ENCODE results near the gene PDIK1L.

Gene PDIK1L

DNA sequence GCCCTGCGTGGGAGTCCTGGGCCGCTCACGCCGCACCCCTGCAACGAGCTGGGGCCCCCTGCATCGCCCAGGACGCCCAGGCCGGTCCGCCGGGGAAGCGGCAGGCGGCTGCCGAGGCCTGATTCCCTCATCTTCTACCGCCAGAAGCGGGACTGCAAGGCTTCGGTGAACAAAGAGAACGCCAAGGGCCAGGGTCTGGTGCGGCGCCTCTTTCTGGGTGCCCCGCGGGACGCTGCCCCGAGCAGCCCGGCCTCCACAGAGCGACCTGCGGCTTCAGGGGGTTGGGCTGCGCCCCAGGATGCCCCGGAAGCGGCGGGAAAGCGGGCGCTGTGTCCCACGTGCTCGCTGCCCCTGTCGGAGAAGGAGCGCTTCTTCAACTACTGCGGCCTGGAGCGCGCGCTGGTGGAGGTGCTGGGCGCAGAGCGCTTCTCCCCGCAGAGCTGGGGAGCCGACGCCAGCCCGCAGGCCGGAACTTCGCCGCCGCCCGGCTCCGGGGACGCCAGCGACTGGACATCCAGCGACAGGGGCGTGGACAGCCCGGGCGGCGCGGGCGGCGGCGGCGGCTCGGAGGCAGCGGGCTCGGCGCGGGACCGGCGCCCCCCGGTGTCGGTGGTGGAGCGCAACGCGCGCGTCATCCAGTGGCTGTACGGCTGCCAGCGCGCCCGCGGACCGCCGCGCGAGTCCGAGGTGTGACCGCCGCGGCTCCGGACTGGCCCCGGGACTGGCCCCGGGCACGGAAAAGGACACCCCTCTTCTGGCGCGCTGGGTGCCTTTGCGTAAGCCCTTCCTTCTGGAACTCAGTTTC, 50.0 kb downstream of the PDIK1L start:
- H3K9me3 ChIP-seq (ENCODE audit: control insufficient read depth, insufficient read depth, low read length): no peaks in the 10 kb centered on the region
- peaks cover 34% of the 10 kb centered on the region for H3K4me1 ChIP-seq (ENCODE audit: control insufficient read depth, insufficient read depth, low read length)
- peaks cover 70% of the 10 kb centered on the region for H3K27me3 ChIP-seq (ENCODE audit: control insufficient read depth, insufficient read depth, low read length)
- H3K4me3 ChIP-seq (ENCODE audit: low read depth, low read length): peak overlapping the region; percentile 52
- H3K9ac ChIP-seq (ENCODE audit: low read depth, low read length): peak overlapping the region; percentile 12
- no peaks in the 10 kb centered on the region for H3K36me3 ChIP-seq (ENCODE audit: control insufficient read depth, insufficient read depth, low read length)

DNA sequence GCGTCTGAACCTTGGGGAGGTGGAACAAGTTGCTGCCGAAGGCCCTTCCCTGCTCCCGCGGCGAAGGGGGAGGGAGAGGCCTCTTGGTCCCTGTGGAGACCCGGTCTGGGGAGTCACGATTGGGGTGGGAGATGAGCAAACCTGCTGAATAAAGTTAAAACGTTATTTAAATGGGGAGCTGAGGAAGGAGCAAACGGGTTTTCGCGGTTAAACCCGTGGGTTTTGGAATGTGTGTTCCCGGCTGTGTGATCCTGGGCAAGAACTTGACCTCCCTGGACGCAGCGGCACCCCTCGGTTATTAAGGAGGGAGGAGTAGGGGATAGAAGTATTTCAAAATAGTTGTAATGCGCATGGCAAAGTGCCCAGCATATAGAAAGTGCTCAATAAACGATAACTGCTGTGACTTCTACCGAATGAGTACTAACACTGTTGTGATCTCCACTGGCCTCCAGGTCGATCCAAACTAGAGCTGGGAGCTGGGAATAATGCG, 50.6 kb downstream of the PDIK1L start:
- Histone ChIP-seq H3K9ac (ENCODE audit: low read depth, low read length) (no peak overlapping the region), H3K9me3 (ENCODE audit: control insufficient read depth, insufficient read depth, low read length) (no peaks in the 10 kb centered on the region), H3K4me1 (ENCODE audit: control insufficient read depth, insufficient read depth, low read length) (peaks cover 34% of the 10 kb centered on the region), H3K36me3 (ENCODE audit: control insufficient read depth, insufficient read depth, low read length) (no peaks in the 10 kb centered on the region), H3K27me3 (ENCODE audit: control insufficient read depth, insufficient read depth, low read length) (peaks cover 74% of the 10 kb centered on the region), H3K4me3 (ENCODE audit: low read depth, low read length) (peak overlapping the region; percentile 45)

DNA sequence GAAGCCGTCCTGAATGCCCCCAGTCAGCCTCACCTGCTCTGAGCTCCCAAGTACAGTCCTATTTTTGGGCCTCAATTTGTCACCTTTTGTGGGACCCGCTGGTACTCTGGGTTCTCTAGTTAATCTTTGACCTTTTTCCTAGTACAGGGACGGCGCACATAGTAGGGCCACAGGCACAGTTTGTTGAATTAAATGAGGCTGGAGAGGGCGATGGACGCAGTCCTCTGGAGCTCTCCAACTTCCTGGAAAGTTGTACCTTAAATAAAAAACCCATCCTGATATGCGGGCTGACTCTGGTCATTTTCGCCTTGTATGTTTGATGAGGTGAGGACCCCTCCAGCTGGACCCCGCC, 52.0 kb downstream of the PDIK1L start:
- Histone ChIP-seq H3K9ac (ENCODE audit: low read depth, low read length) (no peak overlapping the region), H3K27me3 (ENCODE audit: control insufficient read depth, insufficient read depth, low read length) (peaks cover 68% of the 10 kb centered on the region), H3K4me3 (ENCODE audit: low read depth, low read length) (peak overlapping the region; percentile 61), H3K9me3 (ENCODE audit: control insufficient read depth, insufficient read depth, low read length) (no peaks in the 10 kb centered on the region), H3K36me3 (ENCODE audit: control insufficient read depth, insufficient read depth, low read length) (no peaks in the 10 kb centered on the region), H3K4me1 (ENCODE audit: control insufficient read depth, insufficient read depth, low read length) (peaks cover 25% of the 10 kb centered on the region)

DNA sequence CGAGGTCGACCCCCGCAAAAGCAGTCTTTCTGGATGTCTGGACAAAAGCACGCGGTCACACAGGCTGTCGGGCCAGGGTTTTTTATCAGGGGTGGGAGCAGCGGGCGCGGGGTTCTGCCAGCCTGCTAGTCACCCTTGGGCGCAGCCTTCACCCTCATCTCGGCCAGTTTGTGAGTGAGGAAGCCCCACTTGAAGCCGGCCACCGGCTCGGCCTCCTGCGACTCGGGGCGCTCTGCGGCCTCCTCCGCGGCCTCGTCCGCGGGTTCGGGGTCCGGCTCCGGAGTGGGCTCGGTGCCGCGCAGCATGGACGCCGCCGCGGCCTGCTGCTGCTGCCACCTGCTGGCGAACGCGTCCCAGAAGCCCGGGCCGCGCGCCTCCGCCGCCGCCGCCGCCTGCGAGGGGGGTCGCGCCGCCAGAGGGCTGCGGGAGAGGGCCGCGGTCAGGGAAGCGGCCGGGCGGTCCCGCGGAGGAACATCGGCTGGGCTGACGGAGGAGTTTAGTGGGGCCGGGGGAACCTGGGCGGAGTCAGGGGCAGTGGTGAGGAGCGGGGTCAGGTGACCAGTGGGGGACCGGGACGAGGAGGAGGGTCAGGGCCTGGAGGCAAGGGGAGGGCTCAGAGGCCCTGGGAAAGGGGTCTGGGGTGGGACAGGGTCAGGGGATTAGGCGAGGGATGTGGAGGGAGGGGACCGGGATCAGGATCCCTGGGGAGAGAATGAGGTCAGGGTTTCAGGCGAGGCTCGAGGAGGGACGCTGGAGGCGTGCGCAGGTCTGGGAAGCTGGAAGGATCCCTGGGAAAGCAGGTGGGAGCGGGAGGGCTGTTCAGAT, 52.6 kb downstream of the PDIK1L start:
- no peaks in the 10 kb centered on the region for H3K36me3 ChIP-seq (ENCODE audit: control insufficient read depth, insufficient read depth, low read length)
- H3K9me3 ChIP-seq (ENCODE audit: control insufficient read depth, insufficient read depth, low read length): no peaks in the 10 kb centered on the region
- peaks cover 27% of the 10 kb centered on the region for H3K4me1 ChIP-seq (ENCODE audit: control insufficient read depth, insufficient read depth, low read length)
- H3K9ac ChIP-seq (ENCODE audit: low read depth, low read length): peak overlapping the region; percentile 79
- H3K27me3 ChIP-seq (ENCODE audit: control insufficient read depth, insufficient read depth, low read length): peaks cover 68% of the 10 kb centered on the region
- peak overlapping the region; percentile 61 for H3K4me3 ChIP-seq (ENCODE audit: low read depth, low read length)

DNA sequence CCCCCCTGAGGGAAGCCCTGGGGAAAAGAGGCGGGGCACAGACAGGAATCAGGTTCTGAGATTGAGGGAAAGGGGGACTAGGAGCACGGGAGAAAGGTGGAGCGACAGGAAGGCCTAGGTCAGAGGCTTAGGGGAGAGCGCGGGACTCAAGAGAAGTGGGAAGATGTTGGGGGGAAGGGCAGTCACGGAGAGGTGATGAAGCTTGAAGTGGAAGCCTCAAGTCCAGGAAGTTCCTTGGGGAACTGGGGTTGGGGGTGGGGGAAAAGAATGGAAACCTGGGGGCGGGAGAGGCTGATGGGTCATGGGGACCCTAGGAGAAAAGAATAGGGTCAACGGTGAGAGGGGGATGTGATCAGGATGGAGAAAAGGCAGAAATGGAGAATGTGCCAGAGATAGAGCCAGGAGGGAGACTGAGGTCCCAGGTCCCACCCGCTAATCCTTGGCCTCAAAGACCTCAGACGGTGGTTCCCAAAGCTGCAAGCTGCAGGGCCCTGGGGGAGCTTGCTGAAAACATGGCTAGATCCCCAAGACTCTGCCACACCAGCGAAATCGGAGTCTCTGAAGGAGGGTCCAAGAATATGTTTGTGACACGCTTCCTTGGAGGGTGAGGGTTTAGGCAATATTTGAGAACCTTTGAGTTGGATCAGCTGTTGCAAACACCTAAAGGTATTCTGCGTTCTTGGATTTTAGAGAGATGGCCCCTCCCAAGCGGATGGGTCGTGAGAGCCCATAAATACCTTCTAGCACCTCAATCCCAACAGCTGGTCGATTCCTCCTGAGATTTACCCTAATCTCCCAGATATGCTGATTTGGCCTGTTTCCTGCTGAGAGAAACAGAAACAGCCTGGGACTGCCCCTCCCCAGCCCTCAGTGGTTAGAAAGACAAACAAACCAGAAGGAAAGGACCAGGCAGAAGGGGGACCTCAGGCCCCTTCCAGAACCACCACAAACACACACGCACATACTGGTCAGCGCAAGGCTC, 53.5 kb downstream of the PDIK1L start:
- peak overlapping the region; percentile 79 for H3K9ac ChIP-seq (ENCODE audit: low read depth, low read length)
- H3K4me3 ChIP-seq (ENCODE audit: low read depth, low read length): peak overlapping the region; percentile 61
- no peaks in the 10 kb centered on the region for H3K9me3 ChIP-seq (ENCODE audit: control insufficient read depth, insufficient read depth, low read length)
- no peaks in the 10 kb centered on the region for H3K36me3 ChIP-seq (ENCODE audit: control insufficient read depth, insufficient read depth, low read length)
- H3K27me3 ChIP-seq (ENCODE audit: control insufficient read depth, insufficient read depth, low read length): peaks cover 62% of the 10 kb centered on the region
- peaks cover 27% of the 10 kb centered on the region for H3K4me1 ChIP-seq (ENCODE audit: control insufficient read depth, insufficient read depth, low read length)

DNA sequence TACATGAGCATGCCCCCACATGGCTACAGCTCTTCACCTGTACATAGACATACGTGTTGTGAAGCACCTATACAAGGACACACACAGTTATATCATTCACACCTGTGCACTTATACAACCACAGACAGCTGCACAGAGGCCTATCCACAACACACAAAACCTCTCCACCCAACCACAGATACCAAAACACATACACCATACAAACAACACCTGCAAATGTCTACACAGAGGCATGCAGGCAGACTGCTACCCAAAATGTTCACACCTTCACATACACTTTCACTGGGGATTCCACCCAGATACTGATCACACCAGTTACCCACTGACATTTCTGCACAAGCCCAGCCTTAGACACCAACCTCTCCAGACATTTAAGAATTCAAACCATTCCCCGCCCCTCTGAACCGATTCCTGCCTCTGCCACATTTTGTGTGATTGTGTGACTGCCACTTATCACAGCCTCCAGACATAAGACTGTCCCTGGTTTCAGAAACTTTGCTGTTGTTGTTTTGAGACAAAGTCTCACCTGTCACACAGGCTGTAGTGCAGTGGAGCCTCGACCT, 55.2 kb downstream of the PDIK1L start:
- Histone ChIP-seq H3K27me3 (ENCODE audit: control insufficient read depth, insufficient read depth, low read length) (peaks cover 48% of the 10 kb centered on the region), H3K9me3 (ENCODE audit: control insufficient read depth, insufficient read depth, low read length) (no peaks in the 10 kb centered on the region), H3K9ac (ENCODE audit: low read depth, low read length) (no peak overlapping the region), H3K36me3 (ENCODE audit: control insufficient read depth, insufficient read depth, low read length) (no peaks in the 10 kb centered on the region), H3K4me1 (ENCODE audit: control insufficient read depth, insufficient read depth, low read length) (peaks cover 22% of the 10 kb centered on the region), H3K4me3 (ENCODE audit: low read depth, low read length) (no peak overlapping the region)

DNA sequence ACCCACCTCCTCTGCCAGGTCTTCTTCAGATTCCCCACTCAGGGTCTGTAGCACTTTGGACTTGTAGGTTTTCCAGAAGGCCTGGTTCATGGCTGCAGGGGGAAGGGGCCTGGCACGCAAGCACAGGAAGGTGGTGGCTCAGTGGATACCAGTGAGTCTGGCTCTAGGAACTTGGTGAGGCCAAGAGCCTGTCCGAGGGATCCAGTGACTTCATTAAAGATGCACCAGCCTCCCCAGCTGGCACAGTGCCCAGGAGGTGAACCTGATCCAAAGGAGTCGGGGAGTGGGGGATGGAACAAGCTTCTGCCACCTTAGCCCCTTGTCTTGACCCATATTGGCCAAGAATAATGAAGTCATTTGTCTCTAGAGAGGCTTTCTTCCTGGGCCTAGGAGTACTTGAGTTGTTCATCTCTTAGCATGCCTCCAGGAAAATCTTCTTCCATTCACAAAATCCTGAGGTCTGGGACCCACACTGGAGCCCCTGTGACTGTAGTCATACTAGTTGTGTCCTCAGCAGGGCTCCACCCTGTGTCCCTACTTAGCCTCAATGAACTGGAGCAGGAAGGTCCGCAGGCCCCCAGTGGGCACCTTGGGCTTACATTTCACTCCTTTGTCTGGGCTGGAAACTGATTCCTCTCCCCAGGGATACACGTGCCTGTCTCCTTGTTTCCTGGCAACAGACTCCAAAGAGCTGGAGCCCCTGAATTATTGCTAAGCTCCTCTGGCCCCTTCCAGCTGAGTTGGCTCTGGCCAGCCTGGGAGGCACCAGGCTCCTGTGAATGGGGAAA, 57.0 kb downstream of the PDIK1L start, which contains the start of gene C1orf232:
C1orf232 (minus strand) TSS at position 554 of the 788 bp plus-strand sequence; CDS start at position 90, 464 bp downstream.
- H3K9ac ChIP-seq (ENCODE audit: low read depth, low read length): peak within 1 kb of the TSS; percentile 79
- H3K9me3 ChIP-seq (ENCODE audit: control insufficient read depth, insufficient read depth, low read length): no peaks in the 10 kb centered on the region
- H3K4me3 ChIP-seq (ENCODE audit: low read depth, low read length): peak within 1 kb of the TSS; percentile 75
- no peaks in the 10 kb centered on the region for H3K36me3 ChIP-seq (ENCODE audit: control insufficient read depth, insufficient read depth, low read length)
- H3K4me1 ChIP-seq (ENCODE audit: control insufficient read depth, insufficient read depth, low read length): peaks cover 18% of the 10 kb centered on the region
- peaks cover 32% of the 10 kb centered on the region for H3K27me3 ChIP-seq (ENCODE audit: control insufficient read depth, insufficient read depth, low read length)

DNA sequence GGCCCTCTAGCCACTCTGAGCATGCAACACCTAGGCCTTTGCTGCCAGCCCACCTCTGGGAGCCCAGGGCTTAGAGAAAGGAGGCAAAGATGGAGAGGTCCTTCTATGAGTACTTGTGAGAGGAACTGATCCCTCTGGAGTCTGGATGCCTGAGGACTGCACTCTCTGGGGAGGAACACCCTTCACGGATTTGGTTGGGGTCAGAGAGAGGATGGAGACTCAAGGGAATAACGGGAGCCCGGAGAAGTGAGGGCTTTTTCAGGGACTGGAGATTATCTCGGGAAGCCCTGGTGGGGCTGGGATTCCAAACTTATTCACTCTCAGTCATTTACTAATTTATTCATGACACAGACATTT, 57.6 kb downstream of the PDIK1L start:
- Histone ChIP-seq H3K4me3 (ENCODE audit: low read depth, low read length) (peak overlapping the region; percentile 75), H3K36me3 (ENCODE audit: control insufficient read depth, insufficient read depth, low read length) (no peaks in the 10 kb centered on the region), H3K9me3 (ENCODE audit: control insufficient read depth, insufficient read depth, low read length) (no peaks in the 10 kb centered on the region), H3K9ac (ENCODE audit: low read depth, low read length) (no peak overlapping the region), H3K27me3 (ENCODE audit: control insufficient read depth, insufficient read depth, low read length) (peaks cover 27% of the 10 kb centered on the region), H3K4me1 (ENCODE audit: control insufficient read depth, insufficient read depth, low read length) (peaks cover 18% of the 10 kb centered on the region)

DNA sequence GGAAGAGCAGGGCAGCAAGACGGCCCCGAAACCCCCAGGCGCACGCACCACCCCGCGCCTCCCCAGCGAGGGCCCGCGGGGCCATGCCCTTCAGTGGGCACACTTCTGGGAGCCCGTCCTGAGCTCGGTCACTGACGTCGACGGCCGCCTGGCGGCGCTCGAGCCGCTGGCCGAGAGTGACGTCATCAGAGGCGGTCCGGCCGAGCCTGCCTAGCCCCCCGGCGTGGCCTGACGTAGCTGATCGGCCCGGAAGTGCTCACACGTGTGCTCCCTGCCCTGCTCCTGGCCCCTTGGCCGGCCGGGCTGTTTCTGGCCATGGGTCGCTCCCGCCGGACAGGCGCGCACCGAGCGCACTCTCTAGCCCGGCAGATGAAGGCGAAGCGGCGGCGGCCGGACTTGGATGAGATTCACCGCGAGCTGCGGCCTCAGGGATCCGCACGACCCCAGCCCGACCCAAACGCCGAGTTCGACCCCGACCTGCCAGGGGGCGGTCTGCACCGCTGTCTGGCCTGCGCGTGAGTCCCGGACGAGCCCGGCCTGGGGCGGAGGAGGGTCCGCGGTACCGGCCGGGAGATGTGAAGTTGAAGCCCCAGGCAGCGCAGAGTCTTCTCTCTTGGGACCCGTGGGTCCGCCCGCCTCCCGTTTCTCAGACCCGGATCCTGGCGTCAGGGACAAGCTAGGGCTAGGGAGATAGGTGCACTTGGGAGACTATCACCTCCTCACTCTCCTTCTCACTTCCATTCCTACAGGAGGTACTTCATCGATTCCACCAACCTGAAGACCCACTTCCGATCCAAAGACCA, 58.2 kb downstream of the PDIK1L start, which contains the start of gene ZNF593:
ZNF593 (plus strand) TSS at position 240 of the 803 bp plus-strand sequence; CDS start at position 316, 76 bp downstream.
- Histone ChIP-seq H3K27me3 (ENCODE audit: control insufficient read depth, insufficient read depth, low read length) (peaks cover 27% of the 10 kb centered on the region), H3K9ac (ENCODE audit: low read depth, low read length) (peak within 1 kb of the TSS; percentile 79), H3K4me1 (ENCODE audit: control insufficient read depth, insufficient read depth, low read length) (peaks cover 15% of the 10 kb centered on the region), H3K36me3 (ENCODE audit: control insufficient read depth, insufficient read depth, low read length) (no peaks in the 10 kb centered on the region), H3K9me3 (ENCODE audit: control insufficient read depth, insufficient read depth, low read length) (no peaks in the 10 kb centered on the region), H3K4me3 (ENCODE audit: low read depth, low read length) (peak within 1 kb of the TSS; percentile 75)

DNA sequence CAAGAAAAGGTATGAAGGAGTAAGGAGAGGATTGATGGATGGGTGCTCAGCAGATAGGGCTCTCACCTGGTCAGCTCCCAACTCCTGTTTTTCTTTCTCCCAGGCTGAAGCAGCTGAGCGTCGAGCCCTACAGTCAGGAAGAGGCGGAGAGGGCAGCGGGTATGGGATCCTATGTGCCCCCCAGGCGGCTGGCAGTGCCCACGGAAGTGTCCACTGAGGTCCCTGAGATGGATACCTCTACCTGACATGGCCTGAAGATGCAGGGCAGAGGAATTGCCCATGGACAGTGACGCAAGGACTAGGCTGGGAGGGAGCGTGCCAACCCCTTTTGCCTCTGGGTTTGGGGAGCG, 58.8 kb downstream of the PDIK1L start:
- Histone ChIP-seq H3K36me3 (ENCODE audit: control insufficient read depth, insufficient read depth, low read length) (no peaks in the 10 kb centered on the region), H3K27me3 (ENCODE audit: control insufficient read depth, insufficient read depth, low read length) (peaks cover 25% of the 10 kb centered on the region), H3K4me1 (ENCODE audit: control insufficient read depth, insufficient read depth, low read length) (peaks cover 11% of the 10 kb centered on the region), H3K9me3 (ENCODE audit: control insufficient read depth, insufficient read depth, low read length) (no peaks in the 10 kb centered on the region), H3K9ac (ENCODE audit: low read depth, low read length) (peak overlapping the region; percentile 79), H3K4me3 (ENCODE audit: low read depth, low read length) (peak overlapping the region; percentile 75)
